Kidney (tissue), 14 donors: ENCODE measurements around the gene LARGE1. TPM values are rescaled to one million over a fixed set of nuclear protein-coding genes. Genes with fewer than 3 reads are reported as not detected.

ENCODE experiments used
- DNase-seq, 5 donors: peaks; one replicate each; pipeline ENCODE4 v3.0.0-alpha.2; 2013 to 2020
- FAIRE-seq: peaks from 2 replicates; lab custom pipeline; 2012; peaks lifted over from hg19 to GRCh38; lab: Jason Lieb, UNC
- H3K27ac ChIP-seq, 2 donors: one replicate each; pipeline ENCODE4 v1.7.0; 2013; ENCODE audit warnings: low read depth in 2 of 2, low read length in 2 of 2, inconsistent platforms in 1 of 2
- H3K27me3 ChIP-seq: one replicate; pipeline ENCODE4 v1.7.1; 2013; ENCODE audit warnings: low read length, inconsistent platforms; ENCODE audit not compliant: control insufficient read depth, insufficient read depth
- H3K36me3 ChIP-seq, 3 donors: one replicate each; pipeline versions ENCODE4 v1.7.0 to v1.7.1; 2013; ENCODE audit warnings: low read length in 3 of 3, control low read depth in 1 of 3, inconsistent platforms in 1 of 3; ENCODE audit not compliant: insufficient read depth in 3 of 3, control insufficient read depth in 2 of 3
- H3K4me1 ChIP-seq, 3 donors: one replicate each; pipeline versions ENCODE4 v1.7.0 to v1.7.1; 2013; ENCODE audit warnings: low read length in 3 of 3, inconsistent platforms in 1 of 3, low read depth in 1 of 3; ENCODE audit not compliant: control insufficient read depth in 2 of 3, insufficient read depth in 2 of 3
- H3K4me3 ChIP-seq, 3 donors: one replicate each; pipeline versions ENCODE4 v1.7.0 to v1.8.1; 2013; ENCODE audit warnings: low read length in 3 of 3, control low read depth in 1 of 3, inconsistent platforms in 1 of 3
- H3K9ac ChIP-seq, 3 donors: one replicate each; pipeline versions ENCODE4 v1.7.0 to v1.7.1; 2013; ENCODE audit warnings: low read length in 3 of 3, control low read depth in 1 of 3, inconsistent platforms in 1 of 3
- H3K9me3 ChIP-seq, 3 donors: one replicate each; pipeline versions ENCODE4 v1.7.0 to v1.7.1; 2013; ENCODE audit warnings: low read length in 3 of 3, control low read depth in 1 of 3, inconsistent platforms in 1 of 3; ENCODE audit not compliant: control insufficient read depth in 2 of 3, insufficient read depth in 1 of 3
- CTCF ChIP-seq: IDR thresholded peaks from 3 replicates; pipeline ENCODE4 v1.5.1; 2012; ENCODE audit warnings: mild to moderate bottlenecking, moderate library complexity, borderline replicate concordance; ENCODE audit not compliant: insufficient read depth; ENCODE audit errors: extremely low read depth
- intact Hi-C: fragments of 100-400 bp; cut with DNase I; formaldehyde crosslinking; loops from one replicate; pipeline ENCODE4 v1.11.1; 2022
- polyA plus RNA-seq: library from polyadenylated mRNA; stranded (reverse); fragments of 350-450 nt; fragmentation: Illumina TruSeq; extraction: RNeasy Lipid Tissue Mini Kit (QIAGEN cat#74804); gene quantifications from one replicate; pipeline ENCODE4 v1.2.3, GENCODE V29; 2014; ENCODE audit warnings: low read depth, low replicate concordance; ENCODE audit not compliant: insufficient read depth
- total RNA-seq: library from RNA; stranded (reverse); fragmentation: NEBNext Ultra II Directional; extraction: Animal tissue kit (Norgen Biotek cat#: 25700); gene quantifications from one replicate; pipeline ENCODE4 v1.2.1, GENCODE V29; 2021
- donor health status: control.
- donor health status: control.
- donor health status: control.
- donor health status: control.
- donor health status: control.
- donor health status: DM: yes; HTN: yes; CAD: no.
- donor health status: Normal renal cell carcinoma (clear cell type).

Gene LARGE1
- total and polyA plus RNA-seq, 2 donors from 2014 or later: 5.0 to 22.9 TPM

- Histone ChIP-seq H3K4me1 (no peaks in the 10 kb centered on the region), H3K4me3 (no peak overlapping the region), H3K27ac (no peak overlapping the region), H3K27me3 (no peaks in the 10 kb centered on the region), H3K9ac (no peak overlapping the region), H3K36me3 (no peaks in the 10 kb centered on the region), H3K9me3 (peaks cover 0 to 4% (median 0%) of the 10 kb centered on the region in 3 donors)
- TF ChIP-seq CTCF: no peak
- no peak for FAIRE-seq
- intact Hi-C loops: no loop called here
- no peak for DNase-seq
These were observed 279.4 kb downstream of the LARGE1 start for GRCh38 chr22:33640900-33641299.

- no peak overlapping the region for H3K4me3 ChIP-seq
- no peaks in the 10 kb centered on the region for H3K4me1 ChIP-seq
- intact Hi-C loops: no loop called here
- H3K36me3 ChIP-seq: no peaks in the 10 kb centered on the region
- no peak overlapping the region for H3K9ac ChIP-seq
- peaks cover 0 to 4% (median 0%) of the 10 kb centered on the region in 3 donors for H3K9me3 ChIP-seq
- FAIRE-seq: no peak
- TF ChIP-seq CTCF: no peak
- H3K27ac ChIP-seq: no peak overlapping the region
- no peaks in the 10 kb centered on the region for H3K27me3 ChIP-seq
- no peak for DNase-seq
These were observed 280.6 kb downstream of the LARGE1 start for GRCh38 chr22:33639588-33640254.

- H3K36me3 ChIP-seq: no peaks in the 10 kb centered on the region
- intact Hi-C loops: no loop called here
- FAIRE-seq (no peak), DNase-seq (no peak)
- TF ChIP-seq CTCF: no peak
- H3K4me3 ChIP-seq: no peak overlapping the region
- no peaks in the 10 kb centered on the region for H3K4me1 ChIP-seq
- H3K9me3 ChIP-seq: peaks cover 0 to 4% (median 0%) of the 10 kb centered on the region in 3 donors
- H3K27ac ChIP-seq: no peak overlapping the region
- H3K9ac ChIP-seq: no peak overlapping the region
- H3K27me3 ChIP-seq: no peaks in the 10 kb centered on the region
These were observed 284.5 kb downstream of the LARGE1 start for GRCh38 chr22:33635766-33636165.
